Aorta (tissue), 5 donors: ENCODE results near the gene HHIP. TPM values are rescaled to one million over a fixed set of nuclear protein-coding genes. Genes with fewer than 3 reads are reported as not detected.
"Not testable (repeated sequence)": the region's sequence is repeated elsewhere in the genome, so short reads cannot be mapped to it uniquely, and the experiment has no call there.

Experiments
- ATAC-seq: fragments of 200-7000 bp; cut with Tn5 transposase; one replicate; pipeline ENCODE4 v1.9.1; 2022; ENCODE audit warnings: moderate library complexity; ENCODE audit not compliant: low FRiP score
- DNase-seq, 2 donors: peaks; one replicate each; pipeline ENCODE4 v3.0.0-alpha.2; 2020
- H3K27ac ChIP-seq, 2 donors: one replicate each; pipeline ENCODE4 v1.5.1; 2013; ENCODE audit warnings: low read length in 2 of 2, mild to moderate bottlenecking in 2 of 2, moderate library complexity in 2 of 2, control low read depth in 1 of 2, inconsistent platforms in 1 of 2, low read depth in 1 of 2
- H3K27me3 ChIP-seq, 2 donors: one replicate each; pipeline ENCODE4 v1.6.1; 2013; ENCODE audit warnings: control low read depth in 1 of 2, low read length in 1 of 2, mild to moderate bottlenecking in 1 of 2, moderate library complexity in 1 of 2; ENCODE audit not compliant: insufficient read depth in 2 of 2, control insufficient read depth in 1 of 2
- H3K36me3 ChIP-seq, 2 donors: one replicate each; pipeline ENCODE4 v1.6.1; 2013; ENCODE audit warnings: control low read depth in 1 of 2, low read length in 1 of 2, mild to moderate bottlenecking in 1 of 2; ENCODE audit not compliant: insufficient read depth in 2 of 2, control insufficient read depth in 1 of 2
- H3K4me1 ChIP-seq, 2 donors: one replicate each; pipeline ENCODE4 v1.6.1; 2013; ENCODE audit warnings: low read length in 2 of 2, control low read depth in 1 of 2, mild to moderate bottlenecking in 1 of 2, moderate library complexity in 1 of 2; ENCODE audit not compliant: insufficient read depth in 2 of 2, control insufficient read depth in 1 of 2
- H3K4me3 ChIP-seq, 2 donors: one replicate each; pipeline ENCODE4 v1.5.1; 2013; ENCODE audit warnings: low read length in 2 of 2, control low read depth in 1 of 2, mild to moderate bottlenecking in 1 of 2
- H3K9me3 ChIP-seq: one replicate; pipeline ENCODE4 v1.6.1; 2013; ENCODE audit warnings: mild to moderate bottlenecking, low read length; ENCODE audit not compliant: control insufficient read depth
- WGBS, 2 donors: extraction: QIAGEN DNeasy Blood & Tissue Kit; methylation state at CpG; one replicate each; pipeline ENCODE4 v1.1.7; 2013; 5-methylcytosine and 5-hydroxymethylcytosine counted together
- intact Hi-C, 2 donors: fragments of 100-400 bp; cut with DNase I; formaldehyde crosslinking; loops; one replicate each; pipeline versions ENCODE4 v1.14.2 to v1.15.0; 2022
- polyA plus RNA-seq, 2 donors: library from polyadenylated mRNA; stranded (reverse); fragments of 200-250 nt; gene quantifications; one replicate each; pipeline ENCODE4 v1.2.3, GENCODE V29; 2013
- total RNA-seq, 2 donors: library from RNA; stranded (reverse); fragmentation: NEBNext Ultra II Directional; extraction: Animal tissue kit (Norgen Biotek cat#: 25700); gene quantifications; one replicate each; pipeline ENCODE4 v1.2.1, GENCODE V29; 2021
- donor health status: healthy with polysubstance abuse.
- donor health status: Bipolar disorder and iron deficiency.
- donor health status: DM: no; HTN: no; CAD: no.
- donor health status: DM: no; HTN: no; CAD: no.
- donor health status: DM: yes; HTN: yes; CAD: no.

Gene HHIP
- total and polyA plus RNA-seq, 4 donors, result 0.03 to 1.6 (median 0.03) TPM; not detected in 1

DNA sequence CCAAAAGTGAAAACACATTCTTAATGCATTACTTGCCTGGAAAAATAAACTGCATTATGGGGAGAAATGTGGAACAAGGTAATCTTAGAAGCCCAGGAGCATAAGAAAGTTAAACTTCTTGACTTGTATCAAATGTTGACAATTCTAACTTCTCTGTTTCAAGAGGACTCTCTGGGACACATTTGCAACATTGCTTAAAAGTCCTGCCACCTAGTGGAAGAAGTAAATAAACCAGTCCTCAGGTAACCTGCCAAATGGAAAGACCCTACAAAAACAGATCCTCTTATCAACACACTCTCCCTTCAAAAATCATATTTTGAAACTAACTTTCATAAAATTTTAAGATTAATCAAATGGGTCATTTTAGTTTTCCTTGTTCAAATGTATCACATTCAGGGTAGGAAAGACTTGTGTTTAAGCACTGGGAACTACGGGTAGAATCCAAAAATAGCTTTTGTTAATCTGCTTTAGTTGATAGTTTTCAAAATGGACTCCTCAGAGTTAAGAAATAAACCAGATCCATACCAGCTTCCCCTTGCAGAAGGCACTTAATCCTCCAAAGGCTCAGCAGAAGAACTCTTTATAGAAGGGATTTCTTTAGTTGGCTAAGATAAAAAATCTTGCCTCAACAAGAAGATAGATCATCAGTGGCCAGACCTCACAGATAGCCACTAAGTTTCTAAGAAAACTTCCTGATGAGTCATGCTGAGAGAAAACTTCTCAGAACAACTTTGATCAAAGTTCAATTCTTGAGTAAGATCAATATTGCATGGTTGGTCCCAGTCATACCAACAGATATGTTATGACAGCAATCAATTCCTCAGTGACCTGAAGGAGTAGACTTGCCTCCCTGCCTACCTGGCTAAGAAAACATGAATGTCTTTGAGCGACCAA, 141.7 kb downstream of the HHIP start:
- Histone ChIP-seq H3K27me3 (no peaks in the 10 kb centered on the region), H3K4me3 (no peak overlapping the region), H3K9me3 (peaks cover 1% of the 10 kb centered on the region), H3K36me3 (no peaks in the 10 kb centered on the region), H3K4me1 (no peaks in the 10 kb centered on the region), H3K27ac (no peak overlapping the region)
- peak; percentile 79 for ATAC-seq
- no peak for DNase-seq
- 50 to 52% methylated on average over 2 of the region's 2 CpGs for WGBS, 2 donors
- intact Hi-C loops, result no loop called here

DNA sequence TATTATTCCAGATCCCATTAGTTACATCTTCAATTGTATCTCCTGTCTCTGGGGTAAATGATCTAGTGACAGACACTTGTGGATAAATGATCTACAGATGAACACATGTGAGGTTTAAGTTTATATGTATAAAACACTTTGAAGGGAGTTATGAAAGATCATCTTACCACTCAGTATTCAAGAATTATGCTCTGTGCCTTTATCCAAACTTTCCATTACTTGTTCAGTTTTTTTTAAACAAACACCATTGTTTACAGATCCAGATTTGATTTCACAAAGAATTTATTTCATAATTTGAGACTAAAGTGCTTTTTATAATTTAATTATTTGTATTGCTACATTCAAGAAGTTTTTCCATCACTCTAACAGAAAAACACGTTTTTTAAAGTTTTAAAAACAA, 142.5 kb downstream of the HHIP start:
- Histone ChIP-seq H3K36me3 (no peaks in the 10 kb centered on the region), H3K9me3 (peaks cover 1% of the 10 kb centered on the region), H3K4me3 (no peak overlapping the region), H3K27me3 (no peaks in the 10 kb centered on the region), H3K27ac (no peak overlapping the region), H3K4me1 (no peaks in the 10 kb centered on the region)
- 56 to 74% methylated on average over 1 of the region's 1 CpG for WGBS, 2 donors
- intact Hi-C loops, result no loop called here
- no peak for DNase-seq
- ATAC-seq, result no peak

DNA sequence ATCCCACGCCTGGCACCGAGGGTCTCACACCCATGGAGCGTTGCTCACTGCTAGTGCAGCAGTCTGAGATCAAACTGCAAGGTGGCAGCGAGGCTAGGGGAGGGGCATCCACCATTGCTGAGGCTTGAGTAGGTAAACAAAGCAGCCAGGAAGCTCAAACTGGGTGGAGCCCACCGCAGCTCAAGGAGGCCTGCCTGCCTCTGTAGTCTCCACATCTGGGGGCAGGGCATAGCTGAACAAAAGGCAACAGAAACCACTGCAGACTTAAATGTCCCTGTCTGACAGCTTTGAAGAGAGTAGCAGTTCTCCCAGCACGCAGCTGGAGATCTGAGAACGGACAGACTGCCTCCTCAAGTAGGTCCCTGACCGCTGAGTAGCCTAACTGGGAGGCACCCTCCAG, 146.0 kb downstream of the HHIP start:
- intact Hi-C loops, H3K9me3 ChIP-seq, H3K27ac ChIP-seq, H3K4me1 ChIP-seq, H3K36me3 ChIP-seq, H3K27me3 ChIP-seq, H3K4me3 ChIP-seq, ATAC-seq, DNase-seq: not testable (repeated sequence)
- 85 to 86% methylated on average over 8 of the region's 8 CpGs for WGBS, 2 donors
